ENCODE measurements around the gene FAF1. TPM values are rescaled to one million over a fixed set of nuclear protein-coding genes. Genes with fewer than 3 reads are reported as not detected.

The FAF1 gene
- total and polyA plus RNA-seq, 2 of the 8 experiments (the other 6 are each of a cell fraction or from before 2014, with no cell fraction given), result 10.8 to 65.9 TPM

DNA sequence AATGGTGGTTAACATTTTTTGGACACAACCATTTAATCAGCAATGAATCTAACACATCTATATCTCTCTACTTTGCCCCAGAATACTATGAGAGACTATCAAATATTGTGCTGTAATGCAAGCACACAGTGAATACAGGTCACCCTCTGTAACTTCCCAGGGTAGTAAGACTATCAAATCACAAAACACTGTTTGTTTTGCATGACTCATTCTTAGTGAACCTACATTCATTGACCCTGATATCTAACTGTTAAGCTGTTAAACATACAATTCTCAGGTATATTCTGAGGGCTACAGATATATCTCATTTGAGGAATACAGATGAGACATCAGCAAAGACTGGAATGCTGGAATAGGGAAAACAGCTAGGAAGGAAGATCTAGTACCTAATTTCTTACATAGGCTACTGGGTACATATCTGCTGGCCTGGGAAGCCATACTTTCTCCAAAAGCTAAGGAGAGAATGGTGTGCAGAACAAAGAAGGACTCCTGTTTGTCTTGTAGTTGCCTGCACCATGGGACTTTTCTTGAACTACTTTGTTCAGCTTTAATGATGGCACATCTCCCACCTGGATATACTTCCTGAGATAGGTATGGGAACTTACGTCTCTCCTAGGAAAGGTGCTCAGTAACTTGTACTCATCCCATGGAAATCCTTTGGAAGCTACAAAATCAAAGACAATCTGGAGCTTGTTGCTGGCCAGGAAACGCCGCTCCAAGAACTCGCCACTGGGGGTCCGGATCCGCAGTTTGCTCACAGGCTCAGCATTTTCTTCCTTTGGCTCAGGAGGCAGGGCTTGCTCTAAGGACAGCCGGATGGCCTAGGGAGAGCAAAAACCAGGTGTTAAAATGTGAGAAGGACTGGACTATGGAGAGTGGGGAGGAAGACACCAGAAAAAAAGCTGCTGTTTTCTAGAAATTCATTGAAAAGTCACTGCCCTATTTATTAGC, 484.9 kb downstream of the FAF1 start (continued):
- TF ChIP-seq RAD21 (IDR thresholded peaks at IDR 0.05 in 1 of 2, conservative IDR thresholded peaks at IDR 0.05 in 1 of 2; ENCODE audit: low read depth in 2 of 2, low read length in 2 of 2) (peak in 1 of 2 experiments; percentile 35; a peak in 2 of 4 replicates), TCF12 (IDR thresholded peaks at IDR 0.05; ENCODE audit: low read depth, low read length) (no peak), RFX5 (IDR thresholded peaks at IDR 0.05; ENCODE audit: borderline replicate concordance, low read depth, low read length) (0 out of 2 replicates have a peak, but pooled peaks have one; percentile 32), HDAC6 (IDR thresholded peaks at IDR 0.05; ENCODE audit: low read depth, low read length) (no peak), CEBPB (IDR thresholded peaks at IDR 0.05; ENCODE audit: low read depth, low read length) (no peak), KDM4A (IDR thresholded peaks at IDR 0.05; ENCODE audit: low read depth, low read length, severe bottlenecking) (no peak), SP1 (IDR thresholded peaks at IDR 0.05; ENCODE audit: low read depth, low read length) (peak; percentile 93), CHD2 (IDR thresholded peaks at IDR 0.05; ENCODE audit: low read length) (no peak), TBP (IDR thresholded peaks at IDR 0.05; ENCODE audit: low read depth, low read length) (no peak), JUND (IDR thresholded peaks at IDR 0.05; ENCODE audit: low read length) (no peak), SIX5 (IDR thresholded peaks at IDR 0.05; ENCODE audit: low read depth, low read length) (no peak), NRF1 (IDR thresholded peaks at IDR 0.05; ENCODE audit: low read depth, low read length) (no peak), SIN3A (conservative IDR thresholded peaks at IDR 0.05 in 1 of 2, IDR thresholded peaks at IDR 0.05 in 1 of 2; ENCODE audit: low read depth in 1 of 2, low read length in 2 of 2) (no peak), EZH2 (IDR thresholded peaks at IDR 0.05; ENCODE audit: low read depth, low read length, severe bottlenecking) (no peak), SP2 (IDR thresholded peaks at IDR 0.05; ENCODE audit: low read length) (no peak), MAFK (IDR thresholded peaks at IDR 0.05; ENCODE audit: low read depth, low read length) (no peak), FOSL1 (IDR thresholded peaks at IDR 0.05; ENCODE audit: insufficient read depth, low read depth, low read length) (no peak), TEAD4 (IDR thresholded peaks at IDR 0.05; ENCODE audit: low read depth, low read length) (no peak)
- TF ChIP-seq, protein P1, sequence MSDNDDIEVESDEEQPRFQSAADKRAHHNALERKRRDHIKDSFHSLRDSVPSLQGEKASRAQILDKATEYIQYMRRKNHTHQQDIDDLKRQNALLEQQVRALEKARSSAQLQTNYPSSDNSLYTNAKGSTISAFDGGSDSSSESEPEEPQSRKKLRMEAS (IDR thresholded peaks at IDR 0.05), result no peak

Measured in H1 (cell line).